HG03520 (cell line): Measurements from ENCODE around the gene TPSAB1.
"Not testable (repeated sequence)": the region's sequence is repeated elsewhere in the genome, so short reads cannot be mapped to it uniquely, and the experiment has no call there.

Experiments used
- ATAC-seq: cut with Tn5 transposase; IDR thresholded peaks from one replicate; pipeline ENCODE4 v1.9.1; 2021; ENCODE audit warnings: mild to moderate bottlenecking, moderate library complexity; ENCODE audit not compliant: unreplicated experiment

TPSAB1 gene

GRCh38 chr16:1263591-1264344, 23.3 kb downstream of the TPSAB1 start:
- ATAC-seq, result no peak

GRCh38 chr16:1264345-1265089, 24.0 kb downstream of the TPSAB1 start:
- no peak for ATAC-seq

GRCh38 chr16:1265090-1265630, 24.7 kb downstream of the TPSAB1 start:
- no peak for ATAC-seq

- no peak for ATAC-seq
These were observed 25.3 kb downstream of the TPSAB1 start for GRCh38 chr16:1265826-1266225.

- not testable (repeated sequence) for ATAC-seq
These were observed 28.9 kb downstream of the TPSAB1 start for GRCh38 chr16:1269418-1269817.

- ATAC-seq, result no peak
These were observed 30.8 kb downstream of the TPSAB1 start for GRCh38 chr16:1271380-1271723.

GRCh38 chr16:1271724-1272413, 31.4 kb downstream of the TPSAB1 start:
- ATAC-seq, result not testable (repeated sequence)

- ATAC-seq, result no peak
These were observed 32.1 kb downstream of the TPSAB1 start for GRCh38 chr16:1272453-1273198.

GRCh38 chr16:1273816-1274215, 33.3 kb downstream of the TPSAB1 start:
- ATAC-seq, result no peak

- no peak for ATAC-seq
These were observed 34.3 kb downstream of the TPSAB1 start for GRCh38 chr16:1274767-1275166.

GRCh38 chr16:1275791-1276579, 35.5 kb downstream of the TPSAB1 start:
- no peak for ATAC-seq

GRCh38 chr16:1276580-1276878, 36.0 kb downstream of the TPSAB1 start:
- no peak for ATAC-seq

- no peak for ATAC-seq
These were observed 36.7 kb downstream of the TPSAB1 start for GRCh38 chr16:1277151-1277598.

- ATAC-seq, result no peak
These were observed 37.2 kb downstream of the TPSAB1 start for GRCh38 chr16:1277617-1278282.

GRCh38 chr16:1278477-1278876, 38.0 kb downstream of the TPSAB1 start:
- no peak for ATAC-seq

- no peak for ATAC-seq
These were observed 38.8 kb downstream of the TPSAB1 start for GRCh38 chr16:1279081-1279944.

GRCh38 chr16:1279945-1280589, 39.6 kb downstream of the TPSAB1 start:
- ATAC-seq, result no peak

GRCh38 chr16:1280783-1281182, 40.3 kb downstream of the TPSAB1 start:
- no peak for ATAC-seq
